Mesenteric fat pad (tissue), 1 donor: ENCODE measurements around the gene GNLY. TPM values are rescaled to one million over a fixed set of nuclear protein-coding genes. Genes with fewer than 3 reads are reported as not detected.

Source experiments
- DNase-seq: peaks from one replicate; pipeline ENCODE4 v3.0.0-alpha.2; 2020; ENCODE audit warnings: low spot score
- total RNA-seq: library from RNA; stranded (reverse); fragmentation: NEBNext Ultra II Directional; extraction: Animal tissue kit (Norgen Biotek cat#: 25700); gene quantifications from one replicate; pipeline ENCODE4 v1.2.1, GENCODE V29; 2021
- donor health status: DM: yes; HTN: yes; CAD: no.

Gene GNLY
- total RNA-seq, 1 donor from 2014 or later: 3.7 TPM

DNA sequence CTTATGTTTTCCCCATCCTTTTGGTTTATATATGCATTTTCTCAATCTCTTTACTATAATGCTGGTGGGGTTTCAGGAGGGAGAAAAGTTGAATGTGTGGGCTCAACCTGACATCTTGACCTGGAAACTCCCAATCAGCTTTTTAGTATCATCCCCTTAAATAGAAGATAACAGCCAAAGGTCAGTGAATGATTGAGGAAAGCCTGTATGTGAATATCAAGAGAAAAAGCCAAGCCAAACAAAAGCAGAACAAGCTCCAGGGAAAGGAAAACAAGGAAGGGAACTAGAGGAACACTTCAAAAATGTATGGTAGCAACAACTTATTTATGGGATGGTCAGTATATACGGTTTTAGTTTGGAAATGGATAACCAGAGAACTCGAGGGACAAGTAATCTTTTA, 31.3 kb downstream of the GNLY start:
- no peak for DNase-seq

DNA sequence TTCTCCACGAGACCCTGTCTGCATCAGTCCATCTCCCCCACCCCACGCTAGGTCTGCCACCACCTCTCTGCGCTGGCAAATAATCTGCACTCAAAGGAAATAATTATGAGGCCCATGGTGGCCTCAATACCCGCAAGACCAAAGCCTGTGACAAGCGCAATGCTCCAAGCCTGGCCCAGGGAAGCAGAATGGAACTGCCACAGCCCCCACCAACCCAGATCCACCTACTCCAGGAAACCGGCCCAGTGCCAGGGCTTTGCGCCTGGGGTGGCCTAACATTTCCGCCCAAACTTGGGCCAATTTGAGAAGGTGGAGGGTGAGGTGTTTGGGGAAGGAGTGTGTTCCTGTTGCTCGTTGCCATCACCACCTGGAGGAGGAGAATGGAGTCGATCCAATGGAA, 33.6 kb downstream of the GNLY start:
- peak; percentile 85 for DNase-seq

GRCh38 chr2:85728342-85728741, 34.2 kb downstream of the GNLY start:
- peak; percentile 26 for DNase-seq

- peak; percentile 94 for DNase-seq
Measured at GRCh38 chr2:85728883-85729824, 35.0 kb downstream of the GNLY start.

DNA sequence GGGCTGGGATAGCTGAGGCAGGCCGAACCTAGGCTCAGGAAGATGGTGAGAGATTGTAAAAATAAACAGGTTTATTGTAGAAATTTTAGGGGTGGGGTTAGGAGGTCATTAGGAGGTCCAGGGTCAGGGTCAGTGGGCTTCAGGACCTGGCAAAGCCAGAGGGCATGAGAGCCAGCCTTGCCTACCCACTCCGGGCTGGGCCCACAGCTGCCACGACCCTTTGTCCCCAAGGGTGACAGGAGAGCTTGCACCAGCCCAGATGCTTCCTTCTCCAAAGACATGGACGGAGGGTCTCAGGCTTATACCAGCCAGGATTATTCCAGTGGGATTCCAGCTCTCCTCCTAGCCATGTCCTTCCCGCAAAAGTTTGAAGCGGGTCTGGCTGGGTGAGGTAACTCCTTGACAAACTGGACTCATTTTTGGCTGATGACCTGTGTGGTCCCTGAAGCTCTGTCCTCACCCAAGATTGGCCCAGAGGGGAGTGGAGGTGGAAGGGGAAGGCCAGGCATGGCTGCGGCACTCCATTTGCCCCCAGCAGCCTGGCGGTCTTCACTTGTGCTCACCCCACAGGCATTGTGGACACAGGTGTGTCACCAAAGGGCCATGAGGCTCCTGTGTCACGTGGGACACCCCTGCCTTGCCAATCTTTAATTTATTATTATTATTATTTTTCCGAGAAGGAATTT, 35.8 kb downstream of the GNLY start:
- DNase-seq: peak; percentile 65

GRCh38 chr2:85730686-85731230, 36.6 kb downstream of the GNLY start:
- DNase-seq: peak; percentile 6

DNA sequence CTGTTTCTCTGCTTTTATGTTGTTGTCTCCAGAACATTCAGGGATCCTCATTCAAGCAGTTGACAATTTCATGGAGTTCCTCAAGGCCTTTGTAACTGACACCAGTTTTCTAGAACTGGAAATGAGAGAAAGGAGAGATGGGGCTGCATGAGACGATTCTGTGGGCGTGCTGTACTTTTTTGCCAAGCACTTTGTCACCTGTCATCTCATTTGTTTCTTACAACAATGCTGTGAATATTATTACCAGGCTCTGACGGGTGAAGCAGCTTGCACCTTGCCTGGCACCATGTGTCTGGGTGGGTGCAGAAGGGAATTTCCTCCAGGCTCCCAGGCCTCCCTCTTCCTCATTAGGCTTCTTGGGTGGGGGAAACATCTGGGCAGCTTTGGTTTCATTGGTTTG, 37.4 kb downstream of the GNLY start:
- peak; percentile 22 for DNase-seq

- peak; percentile 65 for DNase-seq
Measured at GRCh38 chr2:85732467-85733120, 38.4 kb downstream of the GNLY start.

GRCh38 chr2:85733121-85733960, 39.2 kb downstream of the GNLY start:
- no peak for DNase-seq

- no peak for DNase-seq
Measured at GRCh38 chr2:85734015-85734414, 39.9 kb downstream of the GNLY start.

- DNase-seq: no peak
Measured at GRCh38 chr2:85734942-85735608, 40.9 kb downstream of the GNLY start.

- no peak for DNase-seq
Measured at GRCh38 chr2:85735691-85736090, 41.5 kb downstream of the GNLY start.

DNA sequence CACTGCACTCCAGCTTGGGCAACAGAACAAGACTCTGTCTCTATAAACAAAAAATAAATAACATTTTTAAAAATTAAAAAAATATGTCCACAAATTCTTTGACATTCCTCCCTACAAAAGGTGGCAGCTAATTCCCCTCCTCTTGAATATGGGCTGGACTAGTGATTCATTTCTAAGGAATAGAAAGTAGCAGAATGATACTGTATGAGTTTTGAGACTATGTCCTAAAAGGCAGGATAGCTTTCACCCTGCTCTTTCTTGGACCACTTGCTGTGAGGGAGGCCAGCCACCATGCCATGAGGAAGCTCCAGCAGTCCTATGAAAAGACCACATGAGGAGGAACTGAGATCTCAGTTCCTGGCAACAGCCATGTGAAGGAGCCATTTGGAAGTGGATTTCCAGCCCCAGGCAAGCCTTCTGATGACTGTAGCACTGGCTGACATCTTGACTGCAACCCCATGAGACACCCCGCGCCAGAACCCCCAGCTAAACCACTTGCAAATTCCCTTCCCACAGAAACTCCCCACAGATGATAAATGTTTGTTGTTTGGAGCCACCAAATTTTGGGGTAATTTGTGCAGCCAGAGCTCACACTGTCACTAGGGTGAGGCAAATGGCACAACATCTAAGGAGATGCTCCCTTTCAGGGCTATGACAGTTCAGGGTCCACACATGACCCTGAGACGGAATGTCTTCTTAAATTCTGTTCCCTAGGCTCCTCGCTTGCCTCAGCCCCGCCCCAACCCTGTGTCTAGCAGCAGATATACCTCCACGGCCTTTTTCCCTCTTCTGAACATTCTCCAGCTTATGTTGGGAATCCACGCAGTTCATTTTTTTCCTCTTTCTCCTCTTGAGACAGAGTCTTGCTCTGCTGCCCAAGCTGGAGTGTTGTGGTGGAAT, 42.5 kb downstream of the GNLY start:
- DNase-seq: no peak

- DNase-seq: no peak
Measured at GRCh38 chr2:85737481-85737880, 43.3 kb downstream of the GNLY start.

- no peak for DNase-seq
Measured at GRCh38 chr2:85737961-85738360, 43.8 kb downstream of the GNLY start.

GRCh38 chr2:85740193-85740592, 46.0 kb downstream of the GNLY start:
- no peak for DNase-seq

GRCh38 chr2:85741211-85741832, 47.2 kb downstream of the GNLY start:
- DNase-seq: no peak

- DNase-seq: no peak
Measured at GRCh38 chr2:85741833-85742455, 47.8 kb downstream of the GNLY start.
